Measurements from ENCODE around the gene APOF.

DNA sequence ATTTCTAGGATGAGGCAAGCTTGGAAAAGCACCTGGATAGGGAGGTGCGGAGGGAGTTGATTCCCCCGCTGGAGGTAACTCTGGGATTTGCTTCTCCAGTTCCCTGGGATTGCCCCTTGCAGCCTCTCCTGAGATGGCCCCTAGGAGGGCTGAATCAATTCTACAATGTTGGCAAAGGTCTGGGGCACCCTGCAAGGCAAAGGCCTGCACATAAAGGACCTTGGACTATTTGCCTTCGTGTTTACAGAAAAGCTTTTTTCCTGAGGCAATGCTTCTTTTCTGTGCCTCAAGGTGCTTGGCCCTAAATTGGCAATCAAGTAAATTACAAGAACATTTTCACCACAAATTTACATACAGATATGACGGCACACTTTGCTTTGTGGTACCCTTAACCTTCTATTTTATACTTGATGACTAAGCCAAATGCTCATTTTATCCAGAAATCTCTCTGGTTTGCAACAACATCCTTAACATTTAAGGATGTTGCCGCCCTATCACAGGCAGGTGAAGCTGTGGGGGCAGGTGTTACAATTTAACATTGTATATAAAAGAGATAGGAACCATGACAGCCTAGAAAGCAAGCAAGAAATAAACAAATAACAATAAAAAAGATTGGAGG is 46.3 kb upstream of the APOF start:
- TF ChIP-seq ZNF423 (tag by site-specific recombination; IDR thresholded peaks at IDR 0.05) (no peak), EGR2 (tag by site-specific recombination; IDR thresholded peaks at IDR 0.05; ENCODE audit: low read depth) (no peak), PRDM10 (tag by site-specific recombination; IDR thresholded peaks at IDR 0.05) (no peak), ZBTB20 (tag by site-specific recombination; IDR thresholded peaks at IDR 0.05) (no peak), ZNF24 (tag by site-specific recombination; IDR thresholded peaks at IDR 0.05) (no peak), ZNF202 (tag by site-specific recombination; IDR thresholded peaks at IDR 0.05; ENCODE audit: borderline replicate concordance) (no peak), ZNF133 (tag by site-specific recombination; IDR thresholded peaks at IDR 0.05) (no peak), ZIC2 (tag by site-specific recombination; IDR thresholded peaks at IDR 0.05) (no peak)
- TF ChIP-seq, protein P1, sequence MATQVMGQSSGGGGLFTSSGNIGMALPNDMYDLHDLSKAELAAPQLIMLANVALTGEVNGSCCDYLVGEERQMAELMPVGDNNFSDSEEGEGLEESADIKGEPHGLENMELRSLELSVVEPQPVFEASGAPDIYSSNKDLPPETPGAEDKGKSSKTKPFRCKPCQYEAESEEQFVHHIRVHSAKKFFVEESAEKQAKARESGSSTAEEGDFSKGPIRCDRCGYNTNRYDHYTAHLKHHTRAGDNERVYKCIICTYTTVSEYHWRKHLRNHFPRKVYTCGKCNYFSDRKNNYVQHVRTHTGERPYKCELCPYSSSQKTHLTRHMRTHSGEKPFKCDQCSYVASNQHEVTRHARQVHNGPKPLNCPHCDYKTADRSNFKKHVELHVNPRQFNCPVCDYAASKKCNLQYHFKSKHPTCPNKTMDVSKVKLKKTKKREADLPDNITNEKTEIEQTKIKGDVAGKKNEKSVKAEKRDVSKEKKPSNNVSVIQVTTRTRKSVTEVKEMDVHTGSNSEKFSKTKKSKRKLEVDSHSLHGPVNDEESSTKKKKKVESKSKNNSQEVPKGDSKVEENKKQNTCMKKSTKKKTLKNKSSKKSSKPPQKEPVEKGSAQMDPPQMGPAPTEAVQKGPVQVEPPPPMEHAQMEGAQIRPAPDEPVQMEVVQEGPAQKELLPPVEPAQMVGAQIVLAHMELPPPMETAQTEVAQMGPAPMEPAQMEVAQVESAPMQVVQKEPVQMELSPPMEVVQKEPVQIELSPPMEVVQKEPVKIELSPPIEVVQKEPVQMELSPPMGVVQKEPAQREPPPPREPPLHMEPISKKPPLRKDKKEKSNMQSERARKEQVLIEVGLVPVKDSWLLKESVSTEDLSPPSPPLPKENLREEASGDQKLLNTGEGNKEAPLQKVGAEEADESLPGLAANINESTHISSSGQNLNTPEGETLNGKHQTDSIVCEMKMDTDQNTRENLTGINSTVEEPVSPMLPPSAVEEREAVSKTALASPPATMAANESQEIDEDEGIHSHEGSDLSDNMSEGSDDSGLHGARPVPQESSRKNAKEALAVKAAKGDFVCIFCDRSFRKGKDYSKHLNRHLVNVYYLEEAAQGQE (tag by site-specific recombination; IDR thresholded peaks at IDR 0.05) = no peak
- TF ChIP-seq, protein P2, sequence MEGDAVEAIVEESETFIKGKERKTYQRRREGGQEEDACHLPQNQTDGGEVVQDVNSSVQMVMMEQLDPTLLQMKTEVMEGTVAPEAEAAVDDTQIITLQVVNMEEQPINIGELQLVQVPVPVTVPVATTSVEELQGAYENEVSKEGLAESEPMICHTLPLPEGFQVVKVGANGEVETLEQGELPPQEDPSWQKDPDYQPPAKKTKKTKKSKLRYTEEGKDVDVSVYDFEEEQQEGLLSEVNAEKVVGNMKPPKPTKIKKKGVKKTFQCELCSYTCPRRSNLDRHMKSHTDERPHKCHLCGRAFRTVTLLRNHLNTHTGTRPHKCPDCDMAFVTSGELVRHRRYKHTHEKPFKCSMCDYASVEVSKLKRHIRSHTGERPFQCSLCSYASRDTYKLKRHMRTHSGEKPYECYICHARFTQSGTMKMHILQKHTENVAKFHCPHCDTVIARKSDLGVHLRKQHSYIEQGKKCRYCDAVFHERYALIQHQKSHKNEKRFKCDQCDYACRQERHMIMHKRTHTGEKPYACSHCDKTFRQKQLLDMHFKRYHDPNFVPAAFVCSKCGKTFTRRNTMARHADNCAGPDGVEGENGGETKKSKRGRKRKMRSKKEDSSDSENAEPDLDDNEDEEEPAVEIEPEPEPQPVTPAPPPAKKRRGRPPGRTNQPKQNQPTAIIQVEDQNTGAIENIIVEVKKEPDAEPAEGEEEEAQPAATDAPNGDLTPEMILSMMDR (tag by site-specific recombination; IDR thresholded peaks at IDR 0.05) = no peak
- TF ChIP-seq, protein P3, sequence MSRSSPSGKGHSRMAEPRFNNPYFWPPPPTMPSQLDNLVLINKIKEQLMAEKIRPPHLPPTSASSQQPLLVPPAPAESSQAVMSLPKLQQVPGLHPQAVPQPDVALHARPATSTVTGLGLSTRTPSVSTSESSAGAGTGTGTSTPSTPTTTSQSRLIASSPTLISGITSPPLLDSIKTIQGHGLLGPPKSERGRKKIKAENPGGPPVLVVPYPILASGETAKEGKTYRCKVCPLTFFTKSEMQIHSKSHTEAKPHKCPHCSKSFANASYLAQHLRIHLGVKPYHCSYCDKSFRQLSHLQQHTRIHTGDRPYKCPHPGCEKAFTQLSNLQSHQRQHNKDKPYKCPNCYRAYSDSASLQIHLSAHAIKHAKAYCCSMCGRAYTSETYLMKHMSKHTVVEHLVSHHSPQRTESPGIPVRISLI (tag by site-specific recombination; IDR thresholded peaks at IDR 0.05) = no peak
- TF ChIP-seq, protein P4, sequence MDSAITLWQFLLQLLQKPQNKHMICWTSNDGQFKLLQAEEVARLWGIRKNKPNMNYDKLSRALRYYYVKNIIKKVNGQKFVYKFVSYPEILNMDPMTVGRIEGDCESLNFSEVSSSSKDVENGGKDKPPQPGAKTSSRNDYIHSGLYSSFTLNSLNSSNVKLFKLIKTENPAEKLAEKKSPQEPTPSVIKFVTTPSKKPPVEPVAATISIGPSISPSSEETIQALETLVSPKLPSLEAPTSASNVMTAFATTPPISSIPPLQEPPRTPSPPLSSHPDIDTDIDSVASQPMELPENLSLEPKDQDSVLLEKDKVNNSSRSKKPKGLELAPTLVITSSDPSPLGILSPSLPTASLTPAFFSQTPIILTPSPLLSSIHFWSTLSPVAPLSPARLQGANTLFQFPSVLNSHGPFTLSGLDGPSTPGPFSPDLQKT (IDR thresholded peaks at IDR 0.05; ENCODE audit: borderline replicate concordance, low read depth, low read length) = no peak
